Skeletal muscle tissue (tissue), 4 donors: Measurements from ENCODE around the gene ATP6V0D1. TPM values are rescaled to one million over a fixed set of nuclear protein-coding genes. Genes with fewer than 3 reads are reported as not detected.

Experiments
- H3K27ac ChIP-seq: one replicate; pipeline ENCODE4 v1.7.0; 2013; ENCODE audit warnings: mild to moderate bottlenecking, low read depth, low read length, inconsistent platforms
- H3K27me3 ChIP-seq, 3 donors: one replicate each; pipeline ENCODE4 v1.7.0; 2013; ENCODE audit warnings: low read length in 3 of 3; ENCODE audit not compliant: control insufficient read depth in 3 of 3, insufficient read depth in 3 of 3
- H3K36me3 ChIP-seq, 3 donors: one replicate each; pipeline ENCODE4 v1.7.0; 2013; ENCODE audit warnings: low read length in 3 of 3; ENCODE audit not compliant: control insufficient read depth in 3 of 3, insufficient read depth in 3 of 3
- H3K4me1 ChIP-seq, 3 donors: one replicate each; pipeline ENCODE4 v1.7.0; 2013; ENCODE audit warnings: low read length in 3 of 3, mild to moderate bottlenecking in 3 of 3; ENCODE audit not compliant: control insufficient read depth in 3 of 3, insufficient read depth in 3 of 3
- H3K4me3 ChIP-seq, 3 donors: one replicate each; pipeline ENCODE4 v1.7.0; 2013; ENCODE audit warnings: low read length in 3 of 3
- H3K9ac ChIP-seq, 3 donors: one replicate each; pipeline ENCODE4 v1.7.0; 2013; ENCODE audit warnings: low read length in 3 of 3, mild to moderate bottlenecking in 3 of 3, moderate library complexity in 2 of 3, low read depth in 1 of 3
- H3K9me3 ChIP-seq, 3 donors: one replicate each; pipeline ENCODE4 v1.7.0; 2013; ENCODE audit warnings: low read length in 3 of 3; ENCODE audit not compliant: control insufficient read depth in 3 of 3
- total RNA-seq: library from RNA; depleted of rRNA; stranded (reverse); fragments of >200 nt; gene quantifications from one replicate; pipeline ENCODE4 v1.2.3, GENCODE V29; 2014
- donor health status: Osteomylitis.

ATP6V0D1 gene
- 46.4 TPM for total RNA-seq

DNA sequence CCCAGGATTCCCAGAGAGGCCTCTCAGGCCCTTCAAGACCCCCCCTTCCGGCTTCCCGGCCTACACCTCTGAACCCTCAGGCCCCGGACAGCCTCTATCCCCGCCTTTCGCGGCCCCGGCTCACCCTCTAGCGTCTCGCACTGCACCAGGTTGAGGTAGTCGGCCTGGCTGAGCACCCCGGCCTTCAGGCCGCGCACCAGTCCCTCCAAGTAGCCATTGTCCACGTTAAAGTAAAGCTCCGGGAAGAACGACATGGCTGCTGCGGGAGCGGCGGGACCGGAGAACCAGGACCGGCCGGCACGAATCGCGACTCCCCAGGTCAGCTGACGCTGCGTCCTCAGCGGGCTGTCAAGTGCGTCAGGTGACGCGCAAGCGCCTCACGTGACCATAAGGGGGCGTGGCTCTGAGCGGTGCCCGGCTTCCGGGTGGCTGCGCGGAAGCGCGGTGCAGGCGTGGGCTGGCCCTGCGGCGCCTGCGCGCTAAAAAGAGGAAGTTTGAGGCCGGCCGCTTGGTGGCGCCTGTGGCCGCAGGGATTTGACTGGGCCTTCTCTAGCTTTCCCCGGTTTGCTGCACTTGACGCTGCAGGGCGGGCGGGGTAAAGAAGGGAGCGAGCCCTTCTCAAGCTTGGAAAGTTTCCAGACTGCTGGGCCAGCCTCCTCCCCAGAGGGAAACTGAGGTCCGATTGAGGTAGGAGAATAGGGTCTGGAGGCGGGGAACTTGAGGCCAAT, at the start of gene ATP6V0D1:
Gene ATP6V0D1, minus strand, starts transcription at position 325 of the 728 bp plus-strand sequence. Its CDS starts 71 bp downstream, at position 254.
- Histone ChIP-seq H3K9me3 (no peaks in the 10 kb centered on the region), H3K36me3 (peaks cover 0 to 13% (median 4%) of the 10 kb centered on the region in 3 donors), H3K9ac (peak within 1 kb of the TSS; percentile 96 to 99 (median 96)), H3K27me3 (no peaks in the 10 kb centered on the region), H3K27ac (peak within 1 kb of the TSS; percentile 99), H3K4me3 (peak within 1 kb of the TSS; percentile 94 to 100 (median 98)), H3K4me1 (peaks cover 28 to 39% (median 30%) of the 10 kb centered on the region in 3 donors)

DNA sequence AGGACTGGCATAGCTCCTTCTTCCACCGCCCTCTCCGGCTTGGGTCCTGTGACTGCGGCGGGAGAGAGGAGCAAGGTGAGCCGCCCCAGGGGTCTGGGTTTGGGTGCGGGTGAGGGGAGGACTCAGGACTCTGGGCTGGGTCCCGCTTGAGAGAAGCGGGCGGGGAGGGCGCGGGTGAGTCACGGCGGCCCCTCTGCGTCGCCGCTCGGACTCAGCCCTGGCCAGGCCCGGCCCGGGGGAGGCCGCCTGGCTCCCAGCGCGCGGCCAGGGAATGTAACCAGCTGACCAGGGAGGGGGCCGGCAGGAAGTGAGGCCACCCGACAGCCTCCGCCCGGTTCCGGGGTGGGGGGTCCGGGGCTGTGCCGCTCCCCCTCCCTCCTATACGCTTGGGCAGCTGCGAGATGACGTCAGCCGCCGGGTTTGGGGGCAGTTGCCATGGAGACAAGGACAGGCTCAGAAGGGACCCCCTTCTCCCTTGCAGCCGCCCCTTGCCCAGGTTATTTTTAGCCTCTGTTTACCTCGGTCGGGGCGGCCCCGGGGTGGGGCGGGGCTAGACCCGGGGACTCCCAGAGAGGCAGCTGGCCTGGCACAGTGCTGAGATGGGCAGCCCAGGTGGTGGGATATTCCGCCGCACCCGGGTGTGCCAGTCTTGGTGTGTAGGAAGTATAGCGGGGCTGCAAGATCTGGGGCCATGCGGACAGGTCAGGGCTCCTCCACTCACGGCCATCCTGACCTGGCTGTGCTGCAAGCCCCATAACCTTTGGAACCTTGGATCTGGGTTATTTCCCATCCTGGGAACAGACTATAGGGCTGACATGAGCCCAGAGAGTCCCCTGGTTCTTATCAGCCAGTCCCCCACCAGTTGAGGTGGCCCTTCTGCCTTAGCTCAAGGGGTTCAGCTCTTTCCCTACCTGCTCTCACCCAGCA, 49.3 kb upstream of the ATP6V0D1 start:
- H3K4me3 ChIP-seq = peak overlapping the region; percentile 82 to 94 (median 91)
- peak overlapping the region; percentile 86 for H3K27ac ChIP-seq
- no peaks in the 10 kb centered on the region for H3K9me3 ChIP-seq
- peak overlapping the region; percentile 83 to 96 (median 96) for H3K9ac ChIP-seq
- no peaks in the 10 kb centered on the region for H3K27me3 ChIP-seq
- peaks cover 29 to 38% (median 32%) of the 10 kb centered on the region in 3 donors for H3K4me1 ChIP-seq
- no peaks in the 10 kb centered on the region for H3K36me3 ChIP-seq

DNA sequence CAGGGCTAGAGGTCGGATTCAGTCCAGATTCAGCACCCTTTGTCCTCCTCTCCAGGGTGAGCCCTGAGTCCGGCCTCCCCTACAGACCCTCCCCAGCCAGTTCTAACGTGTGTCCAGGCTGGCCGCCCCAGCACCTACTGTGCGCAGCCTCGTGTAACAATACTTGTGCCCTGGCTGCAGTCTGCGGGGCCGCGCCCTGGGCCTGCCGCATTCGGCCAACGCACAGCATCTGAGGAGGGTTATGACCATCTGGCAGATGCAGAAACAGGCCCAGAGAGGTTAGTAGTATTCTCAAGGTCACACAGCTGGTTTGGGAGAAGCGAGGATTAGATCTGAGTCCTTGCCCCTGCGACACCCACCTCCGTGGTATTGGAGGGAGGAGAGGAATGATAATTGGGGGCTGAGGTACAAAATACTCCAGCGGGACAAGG, 48.6 kb upstream of the ATP6V0D1 start:
- Histone ChIP-seq H3K4me1 (peaks cover 26 to 38% (median 30%) of the 10 kb centered on the region in 3 donors), H3K4me3 (peak overlapping the region; percentile 82 to 94 (median 91)), H3K9ac (peak overlapping the region; percentile 83 to 96 (median 96)), H3K9me3 (no peaks in the 10 kb centered on the region), H3K27me3 (no peaks in the 10 kb centered on the region), H3K27ac (peak overlapping the region; percentile 86), H3K36me3 (no peaks in the 10 kb centered on the region)

DNA sequence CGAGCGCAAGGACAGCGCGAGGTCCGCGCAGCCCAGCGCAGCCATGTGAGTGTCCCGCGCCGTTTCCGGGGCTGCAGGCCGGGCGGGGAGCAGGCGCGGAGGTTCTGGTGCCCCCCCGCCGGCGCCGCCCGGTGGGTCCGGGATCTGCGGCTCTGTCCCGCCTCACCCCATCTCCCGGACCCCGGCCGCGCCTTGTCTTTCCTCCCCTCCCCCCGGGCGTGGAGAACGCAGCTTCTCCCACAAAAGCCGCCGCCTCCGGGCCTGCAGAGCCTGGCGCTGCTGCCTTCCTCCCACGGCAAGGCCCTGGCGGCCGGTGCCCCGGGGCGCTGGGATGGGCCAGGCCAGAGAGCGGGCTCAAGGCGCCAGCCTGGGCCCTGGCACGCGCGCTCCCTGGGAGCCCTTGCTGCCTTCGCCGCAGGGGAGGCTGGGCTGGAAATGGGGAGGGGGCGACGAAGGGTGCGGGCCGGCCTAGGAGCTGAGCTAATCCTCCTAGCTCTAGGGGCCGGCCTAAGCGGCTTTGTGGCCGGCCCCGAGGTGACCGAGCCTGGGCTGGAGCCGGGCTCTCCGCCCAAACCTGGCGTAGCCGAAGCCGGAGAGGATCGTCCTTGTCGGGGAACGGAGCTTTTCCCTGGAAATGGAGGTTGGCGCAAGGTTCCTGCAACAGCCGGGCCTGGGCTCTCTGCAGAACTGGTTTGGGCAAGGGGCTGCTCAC, 48.1 kb upstream of the ATP6V0D1 start:
- Histone ChIP-seq H3K36me3 (no peaks in the 10 kb centered on the region), H3K4me1 (peaks cover 26 to 34% (median 30%) of the 10 kb centered on the region in 3 donors), H3K27me3 (no peaks in the 10 kb centered on the region)

DNA sequence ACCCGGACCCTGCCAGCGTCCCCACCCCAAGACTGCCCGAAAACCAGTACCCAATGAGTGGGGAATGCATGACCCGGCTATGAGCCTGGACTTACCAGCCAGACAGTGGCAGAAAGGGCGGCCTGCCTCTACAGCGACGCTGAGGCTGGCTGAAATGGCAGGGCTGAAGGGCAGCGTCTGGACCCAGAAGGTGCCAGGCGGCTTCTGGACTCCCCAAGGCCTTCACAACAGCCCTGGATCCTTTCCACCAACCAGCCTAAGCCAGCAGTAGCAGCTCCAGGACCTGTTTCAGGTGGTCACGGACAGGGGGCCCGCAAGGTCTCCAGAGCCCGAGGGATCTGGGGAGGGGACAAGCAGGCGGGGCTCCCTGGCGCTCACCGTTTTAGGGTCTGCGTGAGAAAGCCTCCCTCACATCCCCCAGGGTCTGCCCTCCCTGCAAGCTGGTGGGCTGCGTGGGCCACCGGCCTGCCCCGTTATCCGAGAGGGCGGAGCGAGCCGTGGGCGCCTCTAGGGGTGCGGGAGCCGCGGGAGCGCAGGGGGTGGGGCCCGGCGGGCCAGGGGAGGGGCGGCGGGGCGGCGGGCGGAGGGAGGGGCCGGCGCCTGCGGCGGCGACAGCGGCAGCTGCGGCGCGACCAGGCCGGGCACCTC, 47.4 kb upstream of the ATP6V0D1 start, which contains the start of gene RIPOR1:
Gene RIPOR1, plus strand, starts transcription at position 608 of the 648 bp plus-strand sequence. CDS start 9,618 bp downstream, outside the sequence.
- H3K27me3 ChIP-seq = no peaks in the 10 kb centered on the region
- peak within 1 kb of the TSS; percentile 83 to 96 (median 96) for H3K9ac ChIP-seq
- H3K36me3 ChIP-seq = no peaks in the 10 kb centered on the region
- no peaks in the 10 kb centered on the region for H3K9me3 ChIP-seq
- peak within 1 kb of the TSS; percentile 86 for H3K27ac ChIP-seq
- peak within 1 kb of the TSS; percentile 82 to 94 (median 91) for H3K4me3 ChIP-seq
- H3K4me1 ChIP-seq = peaks cover 26 to 34% (median 30%) of the 10 kb centered on the region in 3 donors

More for the DNA sequence above, 48.1 kb upstream of the ATP6V0D1 start:
- Histone ChIP-seq H3K27ac (peak overlapping the region; percentile 86), H3K9me3 (no peaks in the 10 kb centered on the region), H3K4me3 (peak overlapping the region; percentile 82 to 94 (median 91)), H3K9ac (peak overlapping the region; percentile 83 to 96 (median 96))

DNA sequence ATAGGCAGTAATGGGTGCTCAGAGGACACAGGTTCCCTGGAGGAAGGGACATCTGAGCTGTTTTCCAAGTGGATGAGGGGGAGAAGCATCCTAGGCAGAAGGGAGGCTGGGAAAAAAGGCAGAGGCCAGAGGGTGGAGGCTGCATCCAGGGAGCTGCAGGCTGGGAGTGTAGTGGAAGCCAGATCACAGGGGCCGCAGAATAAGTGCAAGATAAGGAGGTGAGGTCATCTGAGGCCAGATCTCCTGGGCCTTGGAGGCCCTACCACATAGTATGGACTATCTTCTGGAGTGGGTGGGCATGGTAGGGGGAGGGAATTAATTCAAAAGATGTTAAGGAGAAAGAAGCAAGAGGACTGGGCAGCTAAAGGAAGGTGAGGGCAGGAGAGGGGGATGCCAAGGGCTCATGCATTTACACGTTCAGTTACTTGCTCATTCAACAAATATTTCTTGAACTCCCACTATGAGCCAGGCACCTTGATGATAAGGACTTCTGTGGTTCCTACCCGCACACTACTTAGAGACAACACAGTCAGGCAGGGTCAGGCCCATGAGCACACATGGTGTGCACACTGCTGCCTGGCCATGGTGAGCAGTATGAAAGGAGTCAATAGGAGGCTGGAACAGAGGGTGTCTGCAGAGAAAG, 45.3 kb upstream of the ATP6V0D1 start:
- peak overlapping the region in 1 of 3 donors; percentile 25 for H3K9ac ChIP-seq
- H3K4me3 ChIP-seq = no peak overlapping the region
- H3K27ac ChIP-seq = no peak overlapping the region
- H3K4me1 ChIP-seq = peaks cover 26 to 36% (median 29%) of the 10 kb centered on the region in 3 donors
- H3K9me3 ChIP-seq = no peaks in the 10 kb centered on the region
- H3K27me3 ChIP-seq = no peaks in the 10 kb centered on the region
- no peaks in the 10 kb centered on the region for H3K36me3 ChIP-seq

DNA sequence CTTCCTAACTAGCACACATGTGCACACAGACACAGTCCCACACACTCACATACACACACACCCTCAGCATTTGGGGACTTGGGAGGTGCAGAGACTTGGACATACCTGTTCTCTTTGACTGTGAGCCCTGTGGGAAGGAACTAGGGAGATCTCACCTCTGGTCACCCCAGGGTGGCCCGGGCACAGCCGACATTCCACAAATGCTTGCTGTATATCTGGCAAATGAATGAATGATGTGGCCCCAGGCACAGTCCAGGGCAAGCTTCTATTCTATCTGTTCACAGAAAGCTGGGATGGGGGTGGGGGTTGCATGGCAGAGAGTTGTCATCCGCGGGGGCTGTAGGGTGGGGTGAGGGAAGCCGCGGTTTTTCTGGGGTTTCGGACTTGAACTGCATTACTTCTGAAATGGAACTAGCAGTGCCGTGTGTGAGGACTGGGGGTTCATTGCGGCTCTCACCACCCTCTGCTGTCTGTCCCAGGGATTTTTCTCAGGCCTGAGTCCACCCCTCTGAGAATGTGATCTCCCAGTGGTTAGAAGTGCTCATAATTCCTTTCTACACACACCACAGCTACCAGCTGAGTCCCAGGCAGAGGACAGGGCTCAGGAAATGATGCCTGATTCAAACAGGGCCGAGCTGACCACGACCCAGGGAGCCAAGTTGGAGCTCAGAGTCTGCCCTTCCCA, 44.4 kb upstream of the ATP6V0D1 start:
- no peak overlapping the region for H3K27ac ChIP-seq
- H3K9ac ChIP-seq = no peak overlapping the region
- peaks cover 20 to 31% (median 26%) of the 10 kb centered on the region in 3 donors for H3K4me1 ChIP-seq
- H3K27me3 ChIP-seq = no peaks in the 10 kb centered on the region
- H3K36me3 ChIP-seq = no peaks in the 10 kb centered on the region
- H3K9me3 ChIP-seq = no peaks in the 10 kb centered on the region
- H3K4me3 ChIP-seq = no peak overlapping the region

DNA sequence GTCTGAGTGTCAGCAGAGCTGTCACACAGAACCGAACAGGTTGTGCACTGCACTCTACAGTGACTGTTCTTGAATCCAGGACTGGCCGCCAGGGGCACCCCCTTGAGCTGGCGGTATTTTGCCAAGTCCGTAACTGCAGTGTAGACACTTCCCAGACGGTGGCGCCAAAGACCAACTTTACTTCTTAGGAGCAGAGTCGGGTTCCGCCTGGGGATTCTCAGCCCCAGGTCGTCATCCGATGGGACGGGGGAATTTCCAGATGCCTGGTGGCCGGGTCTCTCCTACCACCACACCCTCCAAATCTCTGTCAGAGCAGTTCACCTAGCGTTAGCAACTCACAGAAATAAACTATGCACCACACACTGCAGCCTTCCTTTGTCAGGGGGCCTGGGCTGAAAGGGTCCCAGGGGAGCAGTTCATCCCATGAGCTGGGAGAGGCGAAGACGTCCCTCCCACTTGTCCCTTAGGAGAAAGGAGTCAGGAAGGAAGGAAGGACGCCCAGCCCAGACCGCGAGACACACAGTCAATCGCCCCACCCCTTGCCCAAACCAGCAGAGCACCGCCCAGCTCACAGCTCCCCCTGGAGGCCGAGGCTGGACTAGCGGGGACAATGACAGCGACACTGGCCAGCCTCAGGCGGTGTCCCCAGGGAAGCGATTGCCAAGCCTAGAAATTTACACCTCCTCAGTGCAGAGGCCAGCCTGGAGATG, 40.3 kb upstream of the ATP6V0D1 start:
- Histone ChIP-seq H3K4me3 (peak overlapping the region; percentile 75 to 79 (median 76)), H3K27ac (peak overlapping the region; percentile 88), H3K4me1 (peaks cover 7 to 11% (median 11%) of the 10 kb centered on the region in 3 donors), H3K27me3 (no peaks in the 10 kb centered on the region), H3K36me3 (no peaks in the 10 kb centered on the region), H3K9me3 (no peaks in the 10 kb centered on the region), H3K9ac (peak overlapping the region; percentile 30 to 80 (median 76))
